A549 treated with AZD9567 at 1 μM for 4 hours (cell line): ENCODE measurements around the gene UBQLNL. TPM values are rescaled to one million over a fixed set of nuclear protein-coding genes. Genes with fewer than 3 reads are reported as not detected.

Experiments used
- total RNA-seq: library from RNA; stranded (reverse); fragments of 200-300 nt; extraction: Qiagen RNA extraction; gene quantifications from 5 replicates; pipeline ENCODE4 v1.2.3, GENCODE V29; 2022; ENCODE audit not compliant: insufficient read depth

UBQLNL gene, protein sequence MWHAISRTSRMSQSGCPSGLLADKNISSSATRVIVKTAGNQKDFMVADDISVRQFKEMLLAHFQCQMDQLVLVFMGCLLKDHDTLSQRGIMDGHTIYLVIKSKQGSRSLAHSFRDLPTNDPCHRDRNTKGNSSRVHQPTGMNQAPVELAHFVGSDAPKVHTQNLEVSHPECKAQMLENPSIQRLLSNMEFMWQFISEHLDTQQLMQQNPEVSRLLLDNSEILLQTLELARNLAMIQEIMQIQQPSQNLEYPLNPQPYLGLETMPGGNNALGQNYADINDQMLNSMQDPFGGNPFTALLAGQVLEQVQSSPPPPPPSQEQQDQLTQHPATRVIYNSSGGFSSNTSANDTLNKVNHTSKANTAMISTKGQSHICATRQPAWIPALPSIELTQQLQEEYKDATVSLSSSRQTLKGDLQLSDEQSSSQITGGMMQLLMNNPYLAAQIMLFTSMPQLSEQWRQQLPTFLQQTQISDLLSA
- total RNA-seq = 0.03 to 0.05 TPM in 2 of 5 replicates, not detected in the others

DNA sequence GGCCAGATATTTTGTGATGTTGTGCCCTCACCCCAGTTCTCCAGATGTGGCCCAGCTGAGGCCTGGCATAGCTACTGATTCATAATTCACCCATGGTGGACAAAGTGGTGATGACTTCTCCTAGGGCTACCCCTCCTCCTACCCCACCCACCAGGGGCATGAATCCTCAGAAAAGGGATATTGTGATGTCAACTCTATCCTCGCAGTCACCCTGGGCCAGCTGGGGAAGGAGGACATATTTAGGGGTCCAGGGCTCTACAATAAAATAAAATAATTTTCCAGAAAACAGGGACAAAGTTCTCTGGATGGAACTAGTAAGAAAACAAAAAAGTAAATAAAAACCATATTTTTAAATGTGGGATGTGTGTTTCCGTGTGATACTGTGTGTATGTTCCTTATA is at the start of gene UBQLNL:
UBQLNL (minus strand) TSS at position 101 of the 400 bp plus-strand sequence. CDS start 258 bp downstream, outside the sequence.

DNA sequence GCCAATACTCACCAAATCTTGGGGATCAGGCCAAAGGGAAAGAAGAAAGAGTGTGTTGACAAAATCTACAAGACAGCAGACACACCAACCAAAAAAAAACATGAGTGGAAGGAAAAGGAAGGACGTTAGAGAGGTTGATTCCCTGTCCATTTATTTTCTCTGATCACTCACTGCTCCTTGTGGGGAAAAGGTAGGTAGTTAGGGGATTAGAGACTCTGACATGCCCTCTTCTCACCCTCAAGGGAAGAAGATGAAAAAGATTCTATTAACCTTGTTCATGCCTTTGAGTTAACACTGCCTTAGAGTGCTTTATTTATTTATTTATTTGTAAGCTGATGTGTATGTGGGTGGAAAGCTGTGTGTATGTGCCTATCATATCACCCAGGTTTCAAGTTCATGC is 31.9 kb upstream of the UBQLNL start, which contains the start of gene OR52H1:
OR52H1 (minus strand) TSS at position 101 of the 400 bp plus-strand sequence. CDS start 3,035 bp downstream, outside the sequence.

DNA sequence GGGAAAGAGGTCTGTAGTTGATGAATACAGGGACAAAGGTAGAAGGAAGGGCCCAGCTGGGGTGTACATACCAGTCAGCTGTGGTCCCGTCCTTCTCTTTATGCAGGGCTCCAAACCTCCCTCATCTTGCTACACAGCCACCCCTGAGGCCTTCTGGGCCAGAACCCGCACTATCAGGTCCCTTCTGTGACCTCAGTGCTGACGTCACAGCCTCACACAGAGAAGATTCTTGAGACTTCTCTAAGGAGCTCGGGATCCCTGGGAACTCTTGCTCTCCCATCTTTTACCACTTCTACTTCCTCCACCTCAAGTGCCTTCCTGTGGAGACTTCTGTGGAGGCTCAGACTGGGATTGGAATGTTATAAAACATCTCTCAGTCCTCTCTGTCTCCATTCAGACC is 6.7 kb downstream of the UBQLNL start, which contains the start of gene UBQLN3:
UBQLN3 (minus strand) TSS at position 155 of the 400 bp plus-strand sequence. CDS start 399 bp downstream, outside the sequence.

DNA sequence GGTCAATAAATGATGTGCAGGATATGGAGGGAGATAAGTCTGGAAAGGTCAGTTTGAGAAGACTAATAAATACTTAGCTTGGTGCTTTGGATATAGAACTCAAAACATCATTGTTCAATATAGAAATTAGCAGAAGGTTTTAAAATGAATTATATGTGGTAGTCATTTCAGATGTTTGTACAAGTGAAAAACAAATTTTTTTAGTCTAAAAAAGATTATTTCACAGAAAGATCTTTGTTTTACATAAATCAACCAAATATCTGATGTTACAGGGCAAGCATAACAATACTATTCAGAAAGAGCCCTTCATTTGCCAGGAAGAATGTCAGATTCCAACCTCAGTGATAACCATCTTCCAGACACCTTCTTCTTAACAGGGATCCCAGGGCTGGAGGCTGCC is 28.1 kb downstream of the UBQLNL start, which contains the start of gene OR52D1:
OR52D1 (plus strand) TSS at position 301 of the 400 bp plus-strand sequence; CDS start at position 323, 22 bp downstream.

Other genes starting within 250 kb of the UBQLNL start
- gene HBE1, start 246.8 kb downstream of the UBQLNL start, total RNA-seq = not detected in 5 replicates
- gene OR51B4, start 214.8 kb downstream of the UBQLNL start, total RNA-seq = not detected in 5 replicates
- gene OR51B2, start 192.4 kb downstream of the UBQLNL start, total RNA-seq = not detected in 5 replicates
- 0.09 TPM in 1 of 5 replicates, not detected in the others for gene OR51B5, start 173.2 kb downstream of the UBQLNL start, total RNA-seq
- not detected in 5 replicates for gene OR51B6, start 165.2 kb downstream of the UBQLNL start, total RNA-seq
- gene OR51M1, start 132.9 kb downstream of the UBQLNL start, total RNA-seq = not detected in 5 replicates
- not detected in 5 replicates for gene OR51Q1, start 94.6 kb downstream of the UBQLNL start, total RNA-seq
- not detected in 5 replicates for gene OR51I1, start 75.2 kb downstream of the UBQLNL start, total RNA-seq
- gene OR51I2, start 67.4 kb downstream of the UBQLNL start, total RNA-seq = not detected in 5 replicates
- gene OR52D1, start 28.0 kb downstream of the UBQLNL start, total RNA-seq = not detected in 5 replicates
- gene UBQLN3, start 6.7 kb downstream of the UBQLNL start, total RNA-seq = not detected in 5 replicates
- not detected in 5 replicates for gene OR52H1, start 31.8 kb upstream of the UBQLNL start, total RNA-seq
- gene OR52B6, start 64.2 kb upstream of the UBQLNL start, total RNA-seq = not detected in 5 replicates
- 7.6 to 11.2 TPM (median 8.1 TPM) in 5 replicates for gene TRIM6, start 79.9 kb upstream of the UBQLNL start, total RNA-seq
- 2.6 to 3.4 TPM (median 2.8 TPM) in 5 replicates for gene TRIM34, start 108.3 kb upstream of the UBQLNL start, total RNA-seq
- 10.0 to 15.7 TPM (median 11.0 TPM) in 5 replicates for gene TRIM5, start 168.4 kb upstream of the UBQLNL start, total RNA-seq
- 0.59 to 1.4 TPM (median 0.83 TPM) in 4 of 5 replicates, not detected in the other for gene TRIM22, start 173.1 kb upstream of the UBQLNL start, total RNA-seq
- gene OR56B1, start 219.7 kb upstream of the UBQLNL start, total RNA-seq = not detected in 5 replicates
- not detected in 5 replicates for gene OR52N4, start 237.5 kb upstream of the UBQLNL start, total RNA-seq